K562 (cell line): ENCODE data around the gene SYCN. TPM values are rescaled to one million over a fixed set of nuclear protein-coding genes. Genes with fewer than 3 reads are reported as not detected.
A peak's percentile ranks its signal among the peaks of the same experiment; 100 is the strongest.

Experiments
- ARID1B ChIP-seq: fragments of 450-650 bp; IDR thresholded peaks from 2 replicates; pipeline ENCODE4 v1.6.1; 2016; ENCODE audit warnings: antibody characterized with exemption, mild to moderate bottlenecking, inconsistent platforms
- ARNT ChIP-seq, 2 experiments: fragments of 450-650 bp; IDR thresholded peaks; 2 replicates each; pipeline ENCODE4 v1.6.1; 2016; ENCODE audit warnings: mild to moderate bottlenecking in 1 of 2
- DACH1 ChIP-seq: fragments of 450-650 bp; IDR thresholded peaks from 2 replicates; pipeline ENCODE4 v1.6.1; 2018; ENCODE audit not compliant: partially characterized antibody
- MYNN ChIP-seq, 2 experiments: sonication (generic); formaldehyde crosslinking in 1 of 2; IDR thresholded peaks; 2 replicates each; pipeline versions ENCODE4 v1.5.0 to v1.6.1; 2016 to 2020; ENCODE audit warnings: antibody characterized with exemption in 1 of 2, missing genetic modification reagents in 1 of 2
- NBN ChIP-seq: fragments of 450-650 bp; IDR thresholded peaks from 2 replicates; pipeline ENCODE4 v1.6.1; 2016; ENCODE audit warnings: low read depth, mild to moderate bottlenecking
- NFRKB ChIP-seq: fragments of 450-650 bp; IDR thresholded peaks from 2 replicates; pipeline ENCODE4 v1.6.1; 2016; ENCODE audit warnings: low read depth
- RAD21 ChIP-seq, 2 experiments: fragments of 250-450 bp in 1 of 2; fragments of 450-650 bp in 1 of 2; sonication (Bioruptor Pico) in 1 of 2; formaldehyde crosslinking in 1 of 2; IDR thresholded peaks in 1 of 2; conservative IDR thresholded peaks in 1 of 2; 2 replicates each; pipeline versions ENCODE4 v1.4.0 to v1.8.0; 2020 to 2022; ENCODE audit warnings: mild to moderate bottlenecking in 2 of 2, moderate library complexity in 1 of 2
- SAFB2 ChIP-seq: fragments of 200-400 bp; formaldehyde crosslinking; IDR thresholded peaks from 2 replicates; pipeline ENCODE4 v1.6.1; 2018; ENCODE audit warnings: borderline replicate concordance, low read length, low read depth, moderate library complexity; ENCODE audit not compliant: severe bottlenecking
- ZNF174 ChIP-seq: fragments of 250-450 bp; sonication (Bioruptor Pico); IDR thresholded peaks from 2 replicates; pipeline ENCODE4 v1.4.0; 2020; ENCODE audit warnings: mild to moderate bottlenecking
- ZNF263 ChIP-seq: sonication (generic); formaldehyde crosslinking; IDR thresholded peaks from 2 replicates; pipeline ENCODE4 v1.8.0; 2022; ENCODE audit warnings: mild to moderate bottlenecking, missing genetic modification reagents, borderline replicate concordance
- ZNF561 ChIP-seq: fragments of 450-650 bp; formaldehyde crosslinking; conservative IDR thresholded peaks from 2 replicates; pipeline ENCODE4 v1.4.0; 2020; ENCODE audit warnings: mild to moderate bottlenecking, moderate library complexity
- polyA plus RNA-seq, 8 experiments: library from polyadenylated mRNA; depleted of rRNA in 4 of 8; stranded (reverse) in 5 of 8; unstranded in 3 of 8; fragments of >200 nt; fragmentation: Nextera tagmentation in 2 of 8; fragmentation: Illumina TruSeq in 1 of 8; extraction: Ambion mirVana in 2 of 8; extraction: Trizol in 1 of 8; gene quantifications; 2 replicates each; pipeline versions ENCODE4 v1.2.1 to v1.2.3, GENCODE V29; 2011 to 2014; ENCODE audit warnings: inconsistent platforms in 1 of 8, missing spikeins in 1 of 8
- total RNA-seq, 7 experiments: library from RNA; depleted of rRNA in 6 of 7; stranded (reverse); fragments of >200 nt in 6 of 7; fragmentation: Illumina TruSeq in 2 of 7; extraction: Trizol in 2 of 7; gene quantifications; 2 replicates each; pipeline versions ENCODE4 v1.2.1 to v1.2.3, GENCODE V29; 2011 to 2021; ENCODE audit warnings: low replicate concordance in 1 of 7
- TF ChIP-seq, protein P1 (sequence below), 2 experiments: fragments of 450-650 bp; formaldehyde crosslinking in 1 of 2; IDR thresholded peaks; 2 replicates each; pipeline versions ENCODE4 v1.4.0 to v1.6.1; 2014 to 2020; ENCODE audit warnings: mild to moderate bottlenecking in 2 of 2, borderline replicate concordance in 1 of 2, low read depth in 1 of 2
- TF ChIP-seq, protein P2 (sequence below): fragments of 250-450 bp; sonication (Bioruptor Pico); IDR thresholded peaks from 2 replicates; pipeline ENCODE4 v1.5.0; 2021
- TF ChIP-seq, protein P3 (sequence below): sonication (generic); formaldehyde crosslinking; IDR thresholded peaks from 2 replicates; pipeline ENCODE4 v1.8.0; 2022; ENCODE audit warnings: mild to moderate bottlenecking, missing genetic modification reagents

SYCN gene
- total and polyA plus RNA-seq, 9 of the 15 experiments (the other 6 are each of a cell fraction or from before 2014, with no cell fraction given), result not detected

- TF ChIP-seq, protein P1, sequence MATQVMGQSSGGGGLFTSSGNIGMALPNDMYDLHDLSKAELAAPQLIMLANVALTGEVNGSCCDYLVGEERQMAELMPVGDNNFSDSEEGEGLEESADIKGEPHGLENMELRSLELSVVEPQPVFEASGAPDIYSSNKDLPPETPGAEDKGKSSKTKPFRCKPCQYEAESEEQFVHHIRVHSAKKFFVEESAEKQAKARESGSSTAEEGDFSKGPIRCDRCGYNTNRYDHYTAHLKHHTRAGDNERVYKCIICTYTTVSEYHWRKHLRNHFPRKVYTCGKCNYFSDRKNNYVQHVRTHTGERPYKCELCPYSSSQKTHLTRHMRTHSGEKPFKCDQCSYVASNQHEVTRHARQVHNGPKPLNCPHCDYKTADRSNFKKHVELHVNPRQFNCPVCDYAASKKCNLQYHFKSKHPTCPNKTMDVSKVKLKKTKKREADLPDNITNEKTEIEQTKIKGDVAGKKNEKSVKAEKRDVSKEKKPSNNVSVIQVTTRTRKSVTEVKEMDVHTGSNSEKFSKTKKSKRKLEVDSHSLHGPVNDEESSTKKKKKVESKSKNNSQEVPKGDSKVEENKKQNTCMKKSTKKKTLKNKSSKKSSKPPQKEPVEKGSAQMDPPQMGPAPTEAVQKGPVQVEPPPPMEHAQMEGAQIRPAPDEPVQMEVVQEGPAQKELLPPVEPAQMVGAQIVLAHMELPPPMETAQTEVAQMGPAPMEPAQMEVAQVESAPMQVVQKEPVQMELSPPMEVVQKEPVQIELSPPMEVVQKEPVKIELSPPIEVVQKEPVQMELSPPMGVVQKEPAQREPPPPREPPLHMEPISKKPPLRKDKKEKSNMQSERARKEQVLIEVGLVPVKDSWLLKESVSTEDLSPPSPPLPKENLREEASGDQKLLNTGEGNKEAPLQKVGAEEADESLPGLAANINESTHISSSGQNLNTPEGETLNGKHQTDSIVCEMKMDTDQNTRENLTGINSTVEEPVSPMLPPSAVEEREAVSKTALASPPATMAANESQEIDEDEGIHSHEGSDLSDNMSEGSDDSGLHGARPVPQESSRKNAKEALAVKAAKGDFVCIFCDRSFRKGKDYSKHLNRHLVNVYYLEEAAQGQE (IDR thresholded peaks at IDR 0.05; ENCODE audit: borderline replicate concordance), result peak; percentile 94
- TF ChIP-seq, protein P1 (CRISPR knock-in tag; IDR thresholded peaks at IDR 0.05; ENCODE audit: low read depth), result no peak
- TF ChIP-seq DACH1 (no peak), ARID1B (no peak), ZNF263 (CRISPR knock-in tag) (no peak), SAFB2 (no peak), ZNF174 (CRISPR knock-in tag) (no peak), RAD21 (CRISPR knock-in tag; conservative IDR thresholded peaks at IDR 0.05 in 1 of 2, IDR thresholded peaks at IDR 0.05 in 1 of 2) (peak; percentile 78 to 97), ZNF561 (CRISPR knock-in tag) (no peak), MYNN (IDR thresholded peaks at IDR 0.05) (no peak), MYNN (CRISPR knock-in tag; IDR thresholded peaks at IDR 0.05) (no peak), ARNT (IDR thresholded peaks at IDR 0.05) (peak in 1 of 2 experiments; percentile 44; a peak in 1 of 4 replicates), NFRKB (no peak), NBN (peak; percentile 42; the same call in 1 of the 2 replicates)
- TF ChIP-seq, protein P2, sequence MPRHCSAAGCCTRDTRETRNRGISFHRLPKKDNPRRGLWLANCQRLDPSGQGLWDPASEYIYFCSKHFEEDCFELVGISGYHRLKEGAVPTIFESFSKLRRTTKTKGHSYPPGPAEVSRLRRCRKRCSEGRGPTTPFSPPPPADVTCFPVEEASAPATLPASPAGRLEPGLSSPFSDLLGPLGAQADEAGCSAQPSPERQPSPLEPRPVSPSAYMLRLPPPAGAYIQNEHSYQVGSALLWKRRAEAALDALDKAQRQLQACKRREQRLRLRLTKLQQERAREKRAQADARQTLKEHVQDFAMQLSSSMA, result no peak
- TF ChIP-seq, protein P3, sequence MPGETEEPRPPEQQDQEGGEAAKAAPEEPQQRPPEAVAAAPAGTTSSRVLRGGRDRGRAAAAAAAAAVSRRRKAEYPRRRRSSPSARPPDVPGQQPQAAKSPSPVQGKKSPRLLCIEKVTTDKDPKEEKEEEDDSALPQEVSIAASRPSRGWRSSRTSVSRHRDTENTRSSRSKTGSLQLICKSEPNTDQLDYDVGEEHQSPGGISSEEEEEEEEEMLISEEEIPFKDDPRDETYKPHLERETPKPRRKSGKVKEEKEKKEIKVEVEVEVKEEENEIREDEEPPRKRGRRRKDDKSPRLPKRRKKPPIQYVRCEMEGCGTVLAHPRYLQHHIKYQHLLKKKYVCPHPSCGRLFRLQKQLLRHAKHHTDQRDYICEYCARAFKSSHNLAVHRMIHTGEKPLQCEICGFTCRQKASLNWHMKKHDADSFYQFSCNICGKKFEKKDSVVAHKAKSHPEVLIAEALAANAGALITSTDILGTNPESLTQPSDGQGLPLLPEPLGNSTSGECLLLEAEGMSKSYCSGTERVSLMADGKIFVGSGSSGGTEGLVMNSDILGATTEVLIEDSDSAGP (CRISPR knock-in tag), result no peak
- TF ChIP-seq, all 486 proteins: peak for 35
Observed at GRCh38 chr19:39212375-39212742, 8.3 kb upstream of the SYCN start (continued).
